Mesendoderm (in vitro differentiated cells): ENCODE data around the gene NID1.
A peak's percentile ranks its signal among the peaks of the same experiment; 100 is the strongest.

ENCODE experiments used
- DNase-seq: peaks from one replicate; pipeline ENCODE4 v3.0.0; 2013
- H2AK5ac ChIP-seq: 2 replicates; pipeline ENCODE4 v1.6.1; 2013; ENCODE audit warnings: low read length, inconsistent platforms
- H2BK120ac ChIP-seq: 2 replicates; pipeline ENCODE4 v1.6.1; 2013; ENCODE audit warnings: low read depth, mild to moderate bottlenecking, low read length, moderate library complexity, mixed read lengths
- H2BK15ac ChIP-seq: replicated peaks from 2 replicates; pipeline ENCODE4 v1.6.1; 2013; ENCODE audit warnings: low read depth, mild to moderate bottlenecking, moderate library complexity
- H2BK5ac ChIP-seq: 2 replicates; pipeline ENCODE4 v1.6.1; 2013; ENCODE audit warnings: low read length, inconsistent platforms
- H3K18ac ChIP-seq: 2 replicates; pipeline ENCODE4 v1.6.1; 2013; ENCODE audit warnings: mild to moderate bottlenecking, low read length, mixed read lengths
- H3K23ac ChIP-seq: one replicate; pipeline ENCODE4 v1.6.1; 2013; ENCODE audit warnings: low read length
- H3K27ac ChIP-seq: 2 replicates; pipeline ENCODE4 v1.5.1; 2013; ENCODE audit warnings: low read depth, mild to moderate bottlenecking, inconsistent platforms, low read length, moderate library complexity
- H3K27me3 ChIP-seq: 2 replicates; pipeline ENCODE4 v1.6.1; 2013; ENCODE audit warnings: low read length, control low read depth, mild to moderate bottlenecking, inconsistent platforms; ENCODE audit not compliant: insufficient read depth, poor library complexity
- H3K36me3 ChIP-seq: 2 replicates; pipeline ENCODE4 v1.6.1; 2013; ENCODE audit warnings: low read length, inconsistent platforms; ENCODE audit not compliant: control insufficient read depth, insufficient read depth
- H3K4ac ChIP-seq: one replicate; pipeline ENCODE4 v1.6.1; 2013; ENCODE audit warnings: low read depth, mild to moderate bottlenecking, low read length, moderate library complexity
- H3K4me1 ChIP-seq: 2 replicates; pipeline ENCODE4 v1.6.1; 2013; ENCODE audit warnings: low read depth, low read length, inconsistent platforms; ENCODE audit not compliant: control insufficient read depth
- H3K4me2 ChIP-seq: 2 replicates; pipeline ENCODE4 v1.6.1; 2013; ENCODE audit warnings: low read length
- H3K4me3 ChIP-seq: 2 replicates; pipeline ENCODE4 v1.5.1; 2013; ENCODE audit warnings: mild to moderate bottlenecking, low read length
- H3K56ac ChIP-seq: one replicate; pipeline ENCODE4 v1.6.1; 2013; ENCODE audit warnings: low read length
- H3K79me1 ChIP-seq: 2 replicates; pipeline ENCODE4 v1.6.1; 2013; ENCODE audit warnings: low read length, inconsistent platforms
- H3K79me2 ChIP-seq: 2 replicates; pipeline ENCODE4 v1.6.1; 2013; ENCODE audit warnings: mild to moderate bottlenecking, low read length; ENCODE audit not compliant: control insufficient read depth, insufficient read depth
- H3K9ac ChIP-seq: 2 replicates; pipeline ENCODE4 v1.6.1; 2013; ENCODE audit warnings: low read length, inconsistent platforms
- H4K5ac ChIP-seq: one replicate; pipeline ENCODE4 v1.6.1; 2013; ENCODE audit warnings: low read length
- H4K8ac ChIP-seq: one replicate; pipeline ENCODE4 v1.6.1; 2013; ENCODE audit warnings: low read depth, mild to moderate bottlenecking, control low read depth, low read length, moderate library complexity
- WGBS: extraction: QIAGEN DNeasy Blood & Tissue Kit; methylation state at CpG from one replicate; pipeline ENCODE4 v1.1.7; 2013; ENCODE audit warnings: low lambda C conversion rate, missing lambda C conversion rate; ENCODE audit not compliant: insufficient coverage; ENCODE audit errors: extremely low coverage; 5-methylcytosine and 5-hydroxymethylcytosine counted together

NID1 gene

GRCh38 chr1:235942979-235943575, 121.8 kb downstream of the NID1 start:
- H3K79me1 ChIP-seq, result no peaks in the 10 kb centered on the region
- H3K23ac ChIP-seq, result no peak overlapping the region
- no peak overlapping the region for H4K8ac ChIP-seq
- no peak overlapping the region for H3K27ac ChIP-seq
- no peak overlapping the region for H3K4ac ChIP-seq
- no peak overlapping the region for H3K4me3 ChIP-seq
- no peaks in the 10 kb centered on the region for H3K27me3 ChIP-seq
- no peak overlapping the region for H2AK5ac ChIP-seq
- no peak overlapping the region for H4K5ac ChIP-seq
- no peak overlapping the region for H3K56ac ChIP-seq
- no peak overlapping the region for H3K9ac ChIP-seq
- H3K18ac ChIP-seq, result no peak overlapping the region
- H3K4me2 ChIP-seq, result no peak overlapping the region
- no CpG with 5 or more reads among the region's 6 CpGs for WGBS
- no peak overlapping the region for H2BK15ac ChIP-seq
- no peak overlapping the region for H2BK120ac ChIP-seq
- H3K79me2 ChIP-seq, result no peaks in the 10 kb centered on the region
- DNase-seq, result no peak
- no peaks in the 10 kb centered on the region for H3K36me3 ChIP-seq
- H3K4me1 ChIP-seq, result peaks cover 8% of the 10 kb centered on the region
- no peak overlapping the region for H2BK5ac ChIP-seq

- no peak overlapping the region for H2BK15ac ChIP-seq
- no peak overlapping the region for H3K4ac ChIP-seq
- no peak overlapping the region for H2AK5ac ChIP-seq
- H3K56ac ChIP-seq, result no peak overlapping the region
- H3K27ac ChIP-seq, result no peak overlapping the region
- no peak overlapping the region for H2BK120ac ChIP-seq
- no peak overlapping the region for H4K5ac ChIP-seq
- H4K8ac ChIP-seq, result no peak overlapping the region
- no peak overlapping the region for H2BK5ac ChIP-seq
- H3K4me2 ChIP-seq, result no peak overlapping the region
- no peak overlapping the region for H3K9ac ChIP-seq
- no peak overlapping the region for H3K4me3 ChIP-seq
- peaks cover 8% of the 10 kb centered on the region for H3K4me1 ChIP-seq
- no peak overlapping the region for H3K18ac ChIP-seq
- H3K79me2 ChIP-seq, result no peaks in the 10 kb centered on the region
- H3K79me1 ChIP-seq, result no peaks in the 10 kb centered on the region
- DNase-seq, result no peak
- H3K36me3 ChIP-seq, result no peaks in the 10 kb centered on the region
- H3K23ac ChIP-seq, result no peak overlapping the region
- no CpG with 5 or more reads among the region's 6 CpGs for WGBS
- no peaks in the 10 kb centered on the region for H3K27me3 ChIP-seq
Measured at GRCh38 chr1:235942625-235942934, 122.3 kb downstream of the NID1 start.

- Histone ChIP-seq H3K79me1 (no peaks in the 10 kb centered on the region), H3K79me2 (no peaks in the 10 kb centered on the region), H4K5ac (no peak overlapping the region), H2BK120ac (no peak overlapping the region), H3K27me3 (no peaks in the 10 kb centered on the region), H3K27ac (no peak overlapping the region), H3K4ac (no peak overlapping the region), H3K4me1 (peaks cover 8% of the 10 kb centered on the region), H3K4me2 (no peak overlapping the region), H2BK5ac (peak overlapping the region; percentile 70), H3K36me3 (no peaks in the 10 kb centered on the region), H3K56ac (peak overlapping the region; percentile 56), H4K8ac (no peak overlapping the region), H2AK5ac (no peak overlapping the region), H3K9ac (no peak overlapping the region), H2BK15ac (no peak overlapping the region), H3K4me3 (no peak overlapping the region), H3K23ac (peak overlapping the region; percentile 24), H3K18ac (no peak overlapping the region)
- WGBS, result no CpG with 5 or more reads among the region's 12 CpGs
- DNase-seq, result peak; percentile 78
Measured at GRCh38 chr1:235941876-235942624, 122.8 kb downstream of the NID1 start.

- Histone ChIP-seq H3K4me1 (peaks cover 8% of the 10 kb centered on the region), H3K56ac (no peak overlapping the region), H3K18ac (no peak overlapping the region), H4K8ac (no peak overlapping the region), H3K4ac (no peak overlapping the region), H3K36me3 (no peaks in the 10 kb centered on the region), H2BK5ac (no peak overlapping the region), H3K79me1 (no peaks in the 10 kb centered on the region), H2BK15ac (no peak overlapping the region), H3K4me2 (no peak overlapping the region), H3K79me2 (no peaks in the 10 kb centered on the region), H3K23ac (no peak overlapping the region), H3K27me3 (no peaks in the 10 kb centered on the region), H2AK5ac (peak overlapping the region; percentile 97), H3K4me3 (no peak overlapping the region), H4K5ac (no peak overlapping the region), H3K27ac (no peak overlapping the region), H3K9ac (no peak overlapping the region), H2BK120ac (no peak overlapping the region)
- WGBS, result no CpG with 5 or more reads among the region's 6 CpGs
- DNase-seq, result no peak
Measured at GRCh38 chr1:235940285-235940684, 124.6 kb downstream of the NID1 start.

- Histone ChIP-seq H3K4me3 (no peak overlapping the region), H4K5ac (no peak overlapping the region), H3K79me1 (no peaks in the 10 kb centered on the region), H2AK5ac (no peak overlapping the region), H3K79me2 (no peaks in the 10 kb centered on the region), H3K4ac (no peak overlapping the region), H3K18ac (no peak overlapping the region), H3K27me3 (no peaks in the 10 kb centered on the region), H3K56ac (no peak overlapping the region), H3K4me2 (no peak overlapping the region), H2BK120ac (no peak overlapping the region), H3K36me3 (no peaks in the 10 kb centered on the region), H3K27ac (no peak overlapping the region), H2BK15ac (no peak overlapping the region), H3K4me1 (peaks cover 5% of the 10 kb centered on the region), H3K9ac (no peak overlapping the region), H3K23ac (no peak overlapping the region), H4K8ac (no peak overlapping the region), H2BK5ac (no peak overlapping the region)
- no peak for DNase-seq
- WGBS, result no CpG with 5 or more reads among the region's 1 CpG
Measured at GRCh38 chr1:235939480-235939775, 125.5 kb downstream of the NID1 start.
